Esophagus muscularis mucosa (tissue), 3 donors: Measurements from ENCODE around the gene TMC2.

Experiments used
- CTCF ChIP-seq, 3 experiments: fragments of 200-600 bp in 2 of 3; fragments of 450-650 bp in 1 of 3; sonication (generic) in 2 of 3; IDR thresholded peaks; one replicate each; pipeline ENCODE4 v1.5.1; 2017 to 2019; ENCODE audit warnings: antibody characterized with exemption in 3 of 3, mild to moderate bottlenecking in 2 of 3, moderate library complexity in 1 of 3
- POLR2A ChIP-seq: fragments of 450-650 bp; IDR thresholded peaks from one replicate; pipeline ENCODE4 v1.6.1; 2017; ENCODE audit warnings: antibody characterized with exemption, moderate library complexity, mild to moderate bottlenecking, low read depth
- POLR2AphosphoS5 ChIP-seq, 2 donors: sonication (generic); formaldehyde crosslinking; IDR thresholded peaks; one replicate each; pipeline ENCODE4 v1.6.1; 2017; ENCODE audit warnings: antibody characterized with exemption in 2 of 2

- no peak for TF ChIP-seq CTCF (IDR thresholded peaks at IDR 0.05)
- no peak for TF ChIP-seq POLR2A
- no peak for TF ChIP-seq POLR2AphosphoS5 (IDR thresholded peaks at IDR 0.05)
Observed at GRCh38 chr20:2557873-2558580, 21.7 kb downstream of the TMC2 start.
